GM21717 (cell line): Measurements from ENCODE around the gene ZRANB1.

ENCODE experiments used
- ATAC-seq: cut with Tn5 transposase; IDR thresholded peaks from one replicate; pipeline ENCODE4 v1.9.1; 2021; ENCODE audit warnings: mild to moderate bottlenecking, moderate library complexity; ENCODE audit not compliant: unreplicated experiment

ZRANB1 gene

DNA sequence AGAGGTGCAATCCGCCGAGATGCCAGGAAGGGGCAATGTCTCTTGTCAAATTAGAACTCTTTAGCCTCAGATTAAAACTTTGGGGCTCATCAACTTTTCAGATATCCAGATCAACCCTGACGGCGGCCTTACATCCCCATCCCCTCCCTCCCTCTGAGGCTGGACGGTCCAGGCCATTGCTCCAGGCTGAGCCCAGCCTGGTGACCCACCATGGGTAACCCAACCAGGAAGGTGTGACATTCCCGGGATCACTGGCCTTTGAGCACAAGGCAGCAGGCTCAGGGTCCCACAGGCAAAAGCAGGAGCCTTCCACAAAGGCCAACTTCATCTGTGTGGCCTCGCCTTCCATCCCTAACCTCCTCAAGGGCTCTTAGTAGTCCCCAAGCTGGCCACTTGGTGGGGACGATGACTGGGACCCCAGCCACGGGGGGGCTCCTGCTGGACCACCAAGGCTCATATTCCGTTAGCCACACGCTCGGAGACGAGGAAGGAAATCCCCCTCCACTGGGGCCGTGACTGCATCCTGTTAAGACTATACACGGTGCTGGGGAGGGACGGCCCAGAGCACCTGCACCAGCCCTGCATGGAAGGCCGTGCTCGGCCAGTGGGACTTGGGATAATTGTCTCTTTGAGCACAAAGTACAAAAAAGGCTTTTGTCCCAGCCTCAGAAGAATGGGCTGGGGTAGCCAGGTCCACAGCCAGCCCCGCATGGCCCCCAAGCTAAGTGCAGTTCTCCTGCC lies 62.8 kb downstream of the ZRANB1 start:
- no peak for ATAC-seq

DNA sequence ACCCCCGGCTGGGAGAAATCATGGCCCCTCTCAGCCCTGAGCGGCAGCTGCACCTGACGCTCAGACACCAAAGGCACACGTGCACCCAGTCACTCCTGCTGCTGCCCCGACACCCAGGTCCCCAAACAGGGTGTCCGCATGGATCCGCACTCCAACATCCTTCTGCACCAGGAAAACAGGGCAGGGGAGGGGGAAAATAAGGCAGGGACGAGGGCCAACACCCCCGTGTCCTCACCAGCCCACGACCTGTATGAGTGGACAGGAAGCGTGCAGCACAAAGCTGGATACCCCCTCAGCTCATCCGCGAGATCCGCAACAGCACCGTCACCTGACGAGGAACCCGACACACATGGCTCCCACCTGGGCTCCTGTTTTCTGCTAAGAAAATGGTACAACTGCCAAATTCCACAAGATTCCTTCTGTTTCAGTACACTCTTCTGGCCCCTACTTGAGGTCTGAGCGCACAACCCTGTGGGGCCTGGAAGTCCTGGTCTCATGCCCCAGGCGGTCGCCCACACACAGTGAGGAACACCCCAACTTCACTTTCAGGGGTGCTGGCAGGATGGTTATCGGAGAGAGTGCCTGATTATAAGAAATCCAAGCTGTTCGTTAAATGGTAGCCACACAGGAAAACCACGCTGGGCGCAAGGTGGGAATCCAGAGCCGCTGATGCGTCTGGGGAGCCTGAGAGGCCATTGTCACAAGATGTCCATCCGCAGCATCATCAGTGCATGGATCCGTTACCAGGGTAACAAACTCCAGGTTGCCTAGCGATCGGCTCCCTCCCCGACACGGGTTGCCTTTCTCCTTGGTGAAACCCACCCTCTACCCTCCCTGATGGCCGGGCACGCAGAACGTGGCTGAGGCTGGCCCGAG lies 63.6 kb downstream of the ZRANB1 start:
- no peak for ATAC-seq

DNA sequence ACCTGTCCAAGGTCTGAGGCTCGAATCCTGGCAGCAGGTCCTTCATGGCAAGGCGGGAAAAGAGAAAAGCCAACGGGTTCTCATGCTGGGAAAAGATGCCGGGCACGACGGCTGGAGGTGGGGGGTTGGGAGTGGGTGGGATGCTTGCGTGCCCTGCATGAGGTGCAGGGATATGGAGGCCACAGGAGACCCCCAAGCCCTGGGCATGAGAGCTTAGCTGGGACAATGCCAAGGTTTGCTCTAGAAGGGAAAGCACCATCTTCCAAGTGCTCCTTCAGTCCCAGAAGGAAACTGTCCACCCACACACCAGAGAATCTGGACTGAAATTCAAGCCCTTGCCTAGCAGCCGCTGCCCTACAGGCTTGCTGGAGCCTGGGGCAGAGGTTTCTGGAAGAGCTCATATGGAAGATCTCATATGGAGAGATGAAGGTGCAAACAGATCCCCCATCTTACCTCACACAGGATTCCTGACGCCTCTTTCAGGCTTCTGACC lies 64.3 kb downstream of the ZRANB1 start:
- no peak for ATAC-seq

DNA sequence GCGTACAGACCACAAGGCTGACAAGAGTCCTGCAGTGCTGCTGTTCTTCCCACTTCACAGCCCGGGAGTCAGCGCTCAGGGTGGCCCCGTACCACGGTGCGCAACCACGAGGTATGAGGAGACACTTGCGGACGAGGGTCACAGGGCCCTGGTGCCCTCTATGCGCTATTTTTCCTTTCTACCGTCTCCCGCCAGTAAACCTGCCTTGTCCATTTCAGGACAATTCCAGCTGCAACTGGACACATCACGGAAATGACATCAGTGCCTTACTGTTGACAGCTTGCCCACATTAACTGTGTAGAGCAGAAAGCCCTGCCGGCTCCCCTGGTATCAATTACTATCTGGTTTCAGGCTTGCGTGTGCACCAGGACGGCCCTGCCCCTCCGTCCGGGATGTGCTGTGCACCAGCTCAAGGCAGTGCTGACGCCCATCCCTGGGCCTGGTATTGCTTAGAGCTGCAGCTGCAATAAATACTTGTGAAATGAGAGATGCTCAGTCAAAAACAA lies 65.1 kb downstream of the ZRANB1 start:
- ATAC-seq, result no peak

DNA sequence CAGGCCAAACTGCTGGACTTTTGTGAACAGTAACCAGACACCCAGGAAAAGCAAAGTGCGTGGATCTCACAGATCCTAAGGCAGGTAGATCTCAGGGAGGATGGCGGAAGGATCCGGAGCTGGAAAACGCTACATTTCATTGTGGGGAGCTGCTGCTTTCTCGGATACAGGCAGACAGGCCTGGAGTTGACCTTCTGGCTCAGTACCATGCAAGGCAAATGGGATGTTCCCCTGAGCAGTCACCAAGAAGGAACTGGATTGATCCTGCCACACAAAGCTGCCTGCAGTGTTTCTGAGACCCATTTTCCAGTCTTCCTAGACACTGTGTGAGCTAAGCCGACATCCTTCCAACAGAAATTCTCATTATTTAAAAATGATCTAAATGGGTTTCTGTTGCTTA lies 65.5 kb downstream of the ZRANB1 start:
- no peak for ATAC-seq

DNA sequence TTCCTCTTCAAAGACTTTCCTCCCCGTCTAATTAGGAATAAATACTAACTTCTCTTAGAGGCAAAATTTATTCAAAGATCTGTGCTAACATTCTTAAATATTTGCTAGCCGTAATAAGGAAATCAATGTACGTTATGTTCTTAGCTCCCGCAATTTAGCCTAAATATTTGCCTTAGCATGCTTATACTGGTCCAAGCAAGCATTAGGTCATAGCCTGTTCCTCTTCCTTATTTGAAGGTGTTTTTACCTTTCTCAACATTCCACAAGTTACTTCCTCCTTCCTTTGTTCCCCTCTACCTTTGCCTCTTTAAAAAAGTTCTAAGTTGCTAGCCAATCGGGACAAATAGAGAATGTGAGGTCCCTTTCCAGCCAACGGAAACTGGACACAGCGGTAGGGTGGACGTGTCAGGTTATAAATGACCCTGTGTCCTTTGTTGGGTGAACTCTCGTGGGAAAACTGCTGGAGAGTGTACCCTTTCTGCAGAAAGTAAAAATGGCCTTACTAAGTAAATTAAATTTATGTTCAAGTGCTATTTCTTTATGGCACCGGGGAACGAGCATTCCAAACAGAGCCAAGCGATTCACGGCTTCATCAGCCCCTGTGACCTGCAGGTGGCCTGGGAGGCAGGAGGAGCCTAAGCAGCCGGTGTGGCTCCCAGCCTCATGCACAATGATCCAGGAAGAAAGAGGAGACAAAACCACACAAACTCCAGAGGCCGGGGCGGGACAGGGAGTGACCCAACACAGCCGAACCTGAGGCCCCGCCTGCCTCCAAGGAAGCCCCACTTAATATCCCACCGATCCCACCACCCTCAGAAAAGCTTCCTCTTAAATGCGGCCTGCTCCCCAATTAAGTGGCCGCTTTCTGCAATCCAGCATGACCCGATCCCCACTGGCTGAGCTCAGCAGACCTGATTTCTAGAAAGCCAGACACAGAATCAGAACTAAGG lies 67.0 kb downstream of the ZRANB1 start:
- ATAC-seq, result no peak

DNA sequence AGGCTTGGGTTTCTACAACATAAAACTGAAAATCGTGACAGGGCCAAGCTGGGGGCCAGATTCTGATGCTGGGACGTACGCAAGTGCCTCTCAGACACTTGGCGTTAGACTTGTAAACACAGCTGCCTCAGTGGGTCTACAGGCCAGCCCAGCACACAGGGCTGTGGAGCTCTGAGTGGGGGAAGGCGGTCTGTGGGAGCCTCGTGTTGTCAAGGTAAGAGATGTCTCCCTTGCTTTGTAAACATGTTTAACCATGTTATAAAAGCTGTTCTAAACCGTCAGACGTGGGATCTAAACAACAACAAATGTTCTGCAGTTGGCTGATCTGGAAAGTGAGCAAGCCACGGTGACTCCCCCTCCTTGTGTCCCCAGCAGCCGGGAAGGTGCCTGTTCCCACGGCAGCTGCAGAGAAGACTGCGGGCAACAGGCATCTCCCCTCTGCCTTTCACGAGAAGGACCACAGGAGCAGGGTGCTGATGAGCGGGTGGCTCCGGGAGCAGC lies 67.8 kb downstream of the ZRANB1 start:
- no peak for ATAC-seq

DNA sequence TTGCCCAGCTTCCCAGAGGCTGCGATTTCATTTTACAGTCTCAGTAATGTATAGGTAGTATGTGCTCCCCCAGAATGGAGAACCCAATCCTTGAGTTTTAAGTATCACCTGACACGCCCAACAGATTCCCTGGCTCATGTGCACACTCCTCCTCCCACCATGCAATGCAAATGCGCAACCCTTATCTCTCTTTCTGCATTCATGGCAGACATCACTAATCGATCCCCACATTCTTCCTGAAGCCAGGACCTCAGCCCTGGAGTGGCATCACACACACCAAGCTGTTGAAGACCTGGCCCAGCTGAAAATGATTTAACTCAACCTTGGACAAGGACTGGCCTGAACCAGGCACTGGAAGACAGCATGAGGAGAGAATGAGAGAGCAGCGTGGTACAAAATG lies 68.4 kb downstream of the ZRANB1 start:
- ATAC-seq, result no peak

DNA sequence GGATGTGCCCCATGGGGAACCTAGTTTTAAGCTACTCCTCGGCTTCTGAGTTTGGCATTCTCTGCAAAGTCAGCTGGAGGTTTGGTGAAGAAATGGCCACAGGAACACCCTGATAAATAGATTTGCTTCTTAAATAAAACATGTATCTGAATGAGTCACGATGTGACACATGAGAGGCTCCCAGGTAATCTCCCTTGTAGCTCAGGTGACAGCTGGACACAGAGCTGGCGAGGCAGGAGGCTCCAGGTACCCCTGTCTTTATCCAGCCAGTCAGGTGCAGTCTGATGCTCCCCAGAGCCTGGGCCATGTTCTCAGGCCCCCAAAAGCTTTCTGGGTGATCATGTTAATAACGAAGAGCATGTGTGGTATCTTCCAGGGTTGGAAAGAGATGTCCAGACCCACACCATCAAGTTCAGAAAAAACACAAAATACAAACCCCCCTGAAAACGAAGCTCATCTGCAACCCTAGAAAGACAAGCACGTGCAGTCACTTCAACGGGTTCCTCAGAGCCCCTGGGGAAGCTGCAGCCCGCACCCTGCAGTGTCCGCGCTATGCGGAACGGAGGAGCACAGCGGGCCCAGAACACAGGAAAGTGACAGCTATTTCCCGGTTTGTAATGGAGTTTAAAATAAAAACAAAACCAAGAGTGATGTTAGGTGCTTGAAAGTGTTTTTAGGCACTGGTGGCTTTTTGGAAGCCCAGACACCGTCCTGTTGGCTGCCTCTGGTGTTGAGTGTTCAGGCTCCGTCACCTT lies 69.4 kb downstream of the ZRANB1 start:
- ATAC-seq, result no peak

DNA sequence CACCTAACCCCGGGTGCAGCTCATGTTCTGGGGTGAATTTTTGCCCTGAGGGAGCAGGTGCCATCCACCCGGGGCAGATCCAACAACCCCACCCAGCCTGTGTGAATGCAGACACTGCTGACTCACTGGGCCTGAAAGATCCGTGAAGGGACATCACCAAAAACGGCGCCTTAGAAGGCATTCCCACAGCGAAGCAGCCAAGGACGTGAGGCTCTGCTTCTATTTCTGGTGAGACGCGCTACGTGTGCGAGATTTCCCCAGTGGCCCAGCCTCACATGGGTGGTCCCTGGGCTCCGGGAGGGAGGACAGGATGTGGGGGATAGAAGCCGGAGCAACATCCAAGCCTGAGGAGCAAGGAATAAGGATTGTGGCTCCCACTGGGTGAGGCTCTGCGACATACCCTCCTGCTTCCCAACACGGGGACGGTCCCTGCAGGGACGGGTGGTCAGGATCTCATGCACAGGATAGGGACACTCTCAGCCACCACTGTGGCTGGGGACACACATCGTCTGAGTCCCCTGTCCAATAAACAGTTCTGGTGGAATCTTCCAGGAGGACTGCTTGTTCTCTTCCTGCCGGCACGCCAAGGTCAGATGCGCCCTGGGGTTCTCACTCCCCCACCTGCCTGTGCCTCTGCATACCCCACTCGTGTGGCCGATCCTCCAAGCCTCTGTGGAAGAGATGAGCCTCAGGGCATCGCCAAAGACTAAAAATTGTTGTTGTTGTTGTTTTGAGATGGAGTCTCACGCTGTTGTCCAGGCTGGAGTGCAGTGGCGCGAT lies 70.2 kb downstream of the ZRANB1 start:
- ATAC-seq, result no peak

DNA sequence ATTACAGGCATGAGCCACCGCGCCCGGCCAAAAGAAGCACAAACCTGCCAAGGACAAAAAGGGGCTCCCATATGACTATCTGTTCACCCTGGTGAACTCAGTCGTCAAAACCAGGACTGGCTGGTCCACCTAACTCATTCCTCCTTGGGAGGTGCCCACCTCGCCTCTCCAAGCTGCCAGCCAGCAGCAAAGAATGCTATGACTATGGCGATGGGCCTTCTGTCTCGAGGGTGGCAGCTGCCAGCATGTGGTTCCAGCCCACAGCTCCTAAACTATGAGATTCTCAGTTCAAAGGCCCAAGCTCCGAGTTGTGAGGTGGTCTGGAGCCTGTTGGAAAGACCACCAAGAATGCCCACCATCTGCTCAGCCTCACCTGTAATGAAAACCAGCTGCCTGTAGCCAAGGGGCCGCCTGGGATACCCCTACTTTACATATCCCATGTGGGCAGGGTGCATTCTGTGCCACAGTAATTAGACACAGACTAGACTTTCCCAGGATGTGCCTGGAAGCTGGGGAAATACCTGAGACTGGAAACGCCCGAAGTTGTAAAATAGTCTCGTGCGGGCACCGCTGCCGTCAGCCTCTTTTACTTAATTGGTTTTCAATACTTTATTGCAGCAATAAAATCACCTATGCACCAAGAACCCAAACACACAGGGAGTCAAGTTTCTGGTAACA lies 71.1 kb downstream of the ZRANB1 start:
- no peak for ATAC-seq

DNA sequence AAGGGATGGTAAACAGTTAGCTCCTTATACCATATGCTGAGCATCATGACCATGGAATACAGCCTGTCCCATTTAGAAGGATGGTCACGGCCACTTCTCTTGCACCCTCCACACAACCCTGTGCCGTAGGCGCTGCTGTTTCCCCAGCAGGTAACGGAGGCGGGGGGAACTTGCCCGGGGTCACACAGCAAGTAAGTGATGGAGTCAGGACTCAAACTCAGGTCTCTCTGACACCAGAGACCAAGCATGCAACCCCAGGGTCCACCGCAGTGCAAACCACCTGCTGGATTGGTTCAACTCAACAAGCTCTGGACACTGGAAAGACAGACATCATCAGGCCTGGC lies 71.6 kb downstream of the ZRANB1 start:
- no peak for ATAC-seq

DNA sequence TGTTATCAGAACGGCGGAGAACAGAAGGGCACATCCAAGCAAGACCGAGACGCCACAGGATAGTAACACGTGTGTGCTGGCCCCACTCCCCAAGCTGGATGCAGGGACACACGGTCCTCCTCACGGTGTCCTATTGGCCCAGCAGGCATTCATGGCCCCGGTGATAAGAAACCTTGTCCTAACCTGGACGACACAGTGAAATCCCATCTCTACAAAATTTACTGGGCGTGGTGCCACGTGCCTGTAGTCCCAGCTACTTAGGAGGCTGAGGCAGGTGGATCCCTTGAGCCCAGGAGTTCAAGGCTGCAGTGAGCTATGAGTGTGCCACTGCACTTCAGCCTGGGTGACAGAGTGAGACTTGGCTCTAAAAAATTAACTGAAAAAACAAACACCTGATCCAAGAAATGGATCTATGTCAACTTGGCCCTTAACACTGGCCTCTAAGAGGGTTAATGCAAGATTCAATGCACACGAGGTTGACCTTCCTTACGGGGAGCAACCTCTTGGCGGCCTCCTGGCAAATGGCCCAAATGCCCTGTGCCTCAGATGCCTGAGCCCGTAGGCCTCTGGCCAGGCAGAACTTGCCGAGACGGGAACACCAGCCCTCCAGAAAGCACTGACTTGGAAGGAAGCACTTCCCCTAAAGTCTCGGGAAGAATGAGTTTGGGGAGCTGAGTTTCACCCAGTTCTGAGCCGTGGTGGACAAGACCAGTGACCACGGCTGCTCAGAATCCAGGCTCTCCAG lies 72.3 kb downstream of the ZRANB1 start:
- ATAC-seq, result no peak

DNA sequence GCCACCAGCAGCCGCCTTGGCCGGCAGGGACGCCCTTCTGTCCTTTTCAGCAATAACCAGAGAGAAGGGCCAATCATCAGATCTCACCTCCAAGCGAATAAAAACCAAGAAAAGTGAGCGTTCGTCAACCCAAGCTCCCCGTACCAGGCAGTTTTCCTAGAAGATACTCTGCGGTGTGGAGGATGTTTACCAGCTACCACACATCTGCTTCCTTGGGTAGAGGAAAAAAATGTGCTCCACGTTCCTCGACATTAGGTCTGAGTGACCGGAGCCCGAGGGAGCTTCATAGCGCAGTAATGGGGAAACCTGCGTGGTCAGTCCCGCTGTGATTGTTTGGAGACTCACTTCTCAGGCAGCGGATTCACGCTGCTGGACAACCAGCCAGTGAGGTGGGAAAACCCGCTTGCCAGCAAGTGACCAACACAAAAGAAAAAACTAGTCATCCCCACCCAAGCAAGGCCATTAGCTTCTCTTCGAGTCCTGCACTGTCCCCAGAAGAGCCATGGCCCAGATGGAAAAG lies 73.0 kb downstream of the ZRANB1 start:
- no peak for ATAC-seq

DNA sequence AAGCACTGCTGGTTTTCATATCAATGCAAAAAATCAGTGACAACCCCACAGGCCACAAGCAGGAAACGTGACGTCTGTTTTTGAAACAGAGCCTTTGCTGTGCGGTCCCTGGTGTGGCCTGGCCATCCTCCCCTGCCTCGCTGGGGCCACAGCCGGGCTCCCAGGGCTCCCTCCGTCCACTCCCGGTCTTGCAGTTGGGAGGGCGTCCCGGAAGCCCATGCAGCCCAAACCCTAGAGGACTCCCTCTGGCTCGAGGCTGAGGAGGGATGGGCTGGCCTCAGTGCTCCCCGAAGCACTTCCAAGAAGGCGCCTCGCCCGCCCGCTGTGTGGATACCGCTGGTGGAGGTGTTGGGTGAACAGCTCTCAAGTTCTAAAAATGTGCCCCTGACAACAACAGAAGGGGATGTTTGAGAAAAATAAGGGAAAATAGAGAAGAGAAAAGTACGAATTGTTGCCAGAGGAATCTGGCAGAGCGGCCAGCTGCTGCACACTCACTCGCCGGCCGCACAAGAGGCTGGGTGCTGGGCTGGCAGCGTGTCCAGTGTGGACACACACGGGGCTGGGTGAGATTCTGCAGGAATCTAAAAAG lies 73.5 kb downstream of the ZRANB1 start:
- ATAC-seq, result no peak

DNA sequence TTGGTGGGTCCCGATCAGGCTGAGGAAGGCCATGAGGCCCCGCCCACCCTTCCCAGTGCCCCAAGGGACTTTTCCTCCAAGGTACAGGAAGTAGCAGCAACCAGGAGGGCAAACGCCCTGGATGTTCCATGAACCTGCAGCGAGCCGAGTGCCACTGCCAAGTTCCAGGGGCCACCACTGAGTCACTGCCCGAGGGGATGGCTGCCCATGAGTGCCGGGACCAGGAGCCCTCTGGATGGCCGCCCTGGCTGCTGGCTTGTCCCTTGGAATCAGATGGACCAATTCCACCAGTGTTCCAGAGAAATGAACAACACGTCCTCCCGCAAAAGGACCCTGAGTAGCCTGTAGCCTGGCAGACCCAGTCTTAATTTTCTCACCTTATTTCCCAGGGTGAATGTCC lies 74.2 kb downstream of the ZRANB1 start:
- ATAC-seq, result no peak

DNA sequence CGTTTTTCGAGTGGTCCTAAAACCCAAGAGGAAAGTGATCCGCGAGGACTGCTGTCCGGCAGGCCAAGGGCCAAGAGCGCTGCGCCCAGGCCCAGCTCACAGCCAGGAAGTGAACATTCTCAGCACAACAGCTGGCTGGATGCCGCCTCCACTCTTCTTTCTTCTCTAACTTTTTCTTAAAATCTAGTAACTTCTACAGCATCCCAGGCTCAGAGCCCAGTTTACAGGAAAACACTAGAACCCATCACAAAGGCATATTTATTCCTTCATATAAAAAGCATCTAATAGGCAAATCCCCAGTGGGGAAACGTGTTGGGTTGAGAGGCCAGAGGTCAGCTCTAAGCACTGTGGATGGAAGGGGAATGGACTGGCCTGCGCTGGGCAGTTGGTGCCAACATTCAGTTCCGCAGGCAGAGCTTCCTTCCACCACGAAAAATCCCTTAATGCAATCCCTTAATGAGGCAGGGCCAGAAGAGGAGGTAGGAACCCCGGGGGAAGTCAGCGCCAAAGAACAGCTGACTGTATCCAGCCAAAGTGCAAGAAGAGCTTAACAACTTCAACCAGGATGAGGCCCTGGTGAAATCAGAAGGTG lies 74.8 kb downstream of the ZRANB1 start:
- no peak for ATAC-seq
